HG02973 (cell line): ENCODE data around the gene GORASP1.

ENCODE experiments used
- ATAC-seq: cut with Tn5 transposase; IDR thresholded peaks from one replicate; pipeline ENCODE4 v1.9.1; 2021; ENCODE audit warnings: moderate library complexity; ENCODE audit not compliant: unreplicated experiment

GORASP1 gene

GRCh38 chr3:39103791-39104552 is 3.5 kb downstream of the GORASP1 start:
- no peak for ATAC-seq

- no peak for ATAC-seq
These were observed 4.1 kb downstream of the GORASP1 start for GRCh38 chr3:39103324-39103693.

GRCh38 chr3:39102504-39103323 is 4.7 kb downstream of the GORASP1 start:
- ATAC-seq = no peak

- no peak for ATAC-seq
These were observed 6.3 kb downstream of the GORASP1 start for GRCh38 chr3:39101022-39101689.

GRCh38 chr3:39100500-39100886 is 6.9 kb downstream of the GORASP1 start:
- no peak for ATAC-seq

GRCh38 chr3:39099738-39100499 is 7.5 kb downstream of the GORASP1 start:
- no peak for ATAC-seq

- no peak for ATAC-seq
These were observed 8.2 kb downstream of the GORASP1 start for GRCh38 chr3:39099242-39099641.

- ATAC-seq = no peak
These were observed 8.9 kb downstream of the GORASP1 start for GRCh38 chr3:39098473-39099000.

- no peak for ATAC-seq
These were observed 9.5 kb downstream of the GORASP1 start for GRCh38 chr3:39097716-39098472.

- ATAC-seq = no peak
These were observed 10.7 kb downstream of the GORASP1 start for GRCh38 chr3:39096775-39097174.

- ATAC-seq = no peak
These were observed 11.6 kb downstream of the GORASP1 start for GRCh38 chr3:39095778-39096177.

GRCh38 chr3:39094851-39095677 is 12.4 kb downstream of the GORASP1 start:
- ATAC-seq = no peak

GRCh38 chr3:39090922-39091321 is 16.5 kb downstream of the GORASP1 start:
- ATAC-seq = no peak

GRCh38 chr3:39088889-39089288 is 18.5 kb downstream of the GORASP1 start:
- no peak for ATAC-seq

- ATAC-seq = no peak
These were observed 19.0 kb downstream of the GORASP1 start for GRCh38 chr3:39088456-39088855.

GRCh38 chr3:39086144-39086543 is 21.3 kb downstream of the GORASP1 start:
- ATAC-seq = no peak

GRCh38 chr3:39082666-39083313 is 24.6 kb downstream of the GORASP1 start:
- no peak for ATAC-seq

- no peak for ATAC-seq
These were observed 27.4 kb downstream of the GORASP1 start for GRCh38 chr3:39080026-39080425.

- ATAC-seq = no peak
These were observed 27.9 kb downstream of the GORASP1 start for GRCh38 chr3:39079530-39079929.
